Gastroesophageal sphincter (tissue), 3 donors: ENCODE measurements around the gene FANCM.

ENCODE experiments used
- CTCF ChIP-seq, 4 experiments: fragments of 200-600 bp in 2 of 4; fragments of 450-650 bp in 2 of 4; sonication (generic) in 1 of 4; IDR thresholded peaks; one replicate each; pipeline ENCODE4 v1.5.1; 2017 to 2019; ENCODE audit warnings: antibody characterized with exemption in 4 of 4, mild to moderate bottlenecking in 2 of 4, moderate library complexity in 2 of 4
- POLR2A ChIP-seq, 2 donors: fragments of 450-650 bp; IDR thresholded peaks; one replicate each; pipeline ENCODE4 v1.6.1; 2017; ENCODE audit warnings: antibody characterized with exemption in 2 of 2, mild to moderate bottlenecking in 2 of 2, moderate library complexity in 1 of 2
- POLR2AphosphoS5 ChIP-seq: sonication (generic); formaldehyde crosslinking; IDR thresholded peaks from one replicate; pipeline ENCODE4 v1.6.1; 2017; ENCODE audit warnings: antibody characterized with exemption

- no peak for TF ChIP-seq CTCF (IDR thresholded peaks at IDR 0.05)
- TF ChIP-seq POLR2A (IDR thresholded peaks at IDR 0.05) = no peak
- TF ChIP-seq POLR2AphosphoS5 = no peak
Observed at GRCh38 chr14:45135156-45135555, 574 bp upstream of the FANCM start.
